B cell (primary cell): ENCODE data around the gene MORN4. TPM values are rescaled to one million over a fixed set of nuclear protein-coding genes. Genes with fewer than 3 reads are reported as not detected.

Experiments used
- ATAC-seq: fragments of 200-7000 bp; cut with Tn5 transposase; one replicate; pipeline ENCODE4 v1.10.0; 2021; ENCODE audit warnings: low read depth, mild to moderate bottlenecking, moderate number of reproducible peaks, moderate library complexity
- CTCF ChIA-PET: fragments of 350-600 bp; sonication (Branson Sonifier 250); formaldehyde crosslinking; loops from one replicate; lab custom pipeline; 2021; ENCODE audit warnings: antibody characterized with exemption, inconsistent platforms; lab: Charles Lee
- POLR2A ChIA-PET: fragments of 350-600 bp; sonication (Branson Sonifier 250); formaldehyde crosslinking; loops from one replicate; lab custom pipeline; 2021; ENCODE audit warnings: antibody characterized with exemption; lab: Charles Lee
- DNase-seq: peaks from one replicate; pipeline ENCODE4 v3.0.0; 2013
- H2AFZ ChIP-seq: 2 replicates; pipeline ENCODE4 v1.6.1; 2012; ENCODE audit warnings: mild to moderate bottlenecking, low read depth, low read length; ENCODE audit not compliant: insufficient read depth, poor library complexity, severe bottlenecking
- H3K27ac ChIP-seq, 2 donors: 1 replicate in 1 of 2; 2 replicates in 1 of 2; pipeline ENCODE4 v1.5.1; 2012 to 2013; ENCODE audit warnings: low read length in 2 of 2, mild to moderate bottlenecking in 2 of 2, moderate library complexity in 1 of 2
- H3K27me3 ChIP-seq, 4 experiments: fragments of 200-600 bp in 1 of 4; sonication (generic) in 1 of 4; replicated peaks in 1 of 4; 1 replicate in 2 of 4; 2 replicates in 2 of 4; pipeline versions ENCODE4 v1.6.1 to v1.7.0; 2013 to 2016; ENCODE audit warnings: low read length in 3 of 4, mild to moderate bottlenecking in 2 of 4, mixed read lengths in 1 of 4, moderate library complexity in 1 of 4; ENCODE audit not compliant: insufficient read depth in 4 of 4, control insufficient read depth in 3 of 4; ENCODE audit errors: control extremely low read depth in 1 of 4
- H3K36me3 ChIP-seq, 2 experiments: replicated peaks in 1 of 2; 1 replicate in 1 of 2; 2 replicates in 1 of 2; pipeline versions ENCODE4 v1.6.1 to v1.7.1; 2013; ENCODE audit warnings: low read length in 1 of 2; ENCODE audit not compliant: insufficient read depth in 2 of 2, control insufficient read depth in 1 of 2; ENCODE audit errors: control extremely low read depth in 1 of 2, extremely low read depth in 1 of 2
- H3K4me1 ChIP-seq, 2 donors: fragments of 200-600 bp in 1 of 2; sonication (generic) in 1 of 2; 1 replicate in 1 of 2; 2 replicates in 1 of 2; pipeline versions ENCODE4 v1.5.1 to v1.6.1; 2013 to 2017; ENCODE audit warnings: low read length in 2 of 2; ENCODE audit not compliant: control insufficient read depth in 2 of 2, insufficient read depth in 2 of 2
- H3K4me2 ChIP-seq: replicated peaks from 2 replicates; pipeline ENCODE3; 2012; ENCODE audit warnings: mild to moderate bottlenecking, low read depth, low read length; ENCODE audit not compliant: poor library complexity, severe bottlenecking
- H3K4me3 ChIP-seq, 5 experiments: fragments of 200-600 bp in 1 of 5; sonication (generic) in 1 of 5; 1 replicate in 3 of 5; 2 replicates in 2 of 5; pipeline versions ENCODE4 v1.5.1 to v1.7.0; 2011 to 2016; ENCODE audit warnings: low read length in 4 of 5, mild to moderate bottlenecking in 4 of 5, low read depth in 2 of 5, control low read depth in 1 of 5, moderate library complexity in 1 of 5; ENCODE audit not compliant: insufficient read depth in 1 of 5; ENCODE audit errors: control extremely low read depth in 1 of 5, extremely low read depth in 1 of 5
- H3K79me2 ChIP-seq: fragments of 200-600 bp; sonication (generic); one replicate; pipeline ENCODE4 v1.6.0; 2016; ENCODE audit warnings: low read length; ENCODE audit not compliant: control insufficient read depth, insufficient read depth
- H3K9ac ChIP-seq: fragments of 200-600 bp; sonication (generic); 2 replicates; pipeline ENCODE4 v1.6.1; 2017; ENCODE audit warnings: mild to moderate bottlenecking, low read length, moderate library complexity
- H3K9me3 ChIP-seq, 3 donors: one replicate each; pipeline versions ENCODE4 v1.6.1 to v1.7.1; 2013; ENCODE audit warnings: low read length in 2 of 3; ENCODE audit not compliant: control insufficient read depth in 2 of 3, insufficient read depth in 1 of 3; ENCODE audit errors: control extremely low read depth in 1 of 3
- H4K20me1 ChIP-seq: 2 replicates; pipeline ENCODE4 v1.6.0; 2012; ENCODE audit warnings: mild to moderate bottlenecking, low read length; ENCODE audit not compliant: insufficient read depth, control insufficient read depth, poor library complexity, severe bottlenecking
- H3K27ac Mint-ChIP-seq: one replicate; pipeline ENCODE4 v1.8.0; 2021; ENCODE audit warnings: mixed read lengths
- H3K27me3 Mint-ChIP-seq: one replicate; pipeline ENCODE4 v1.8.0; 2021; ENCODE audit warnings: mixed read lengths
- H3K4me1 Mint-ChIP-seq: one replicate; pipeline ENCODE4 v1.8.0; 2021; ENCODE audit warnings: mixed read lengths
- H3K4me3 Mint-ChIP-seq: one replicate; pipeline ENCODE4 v1.8.0; 2021; ENCODE audit warnings: mixed read lengths
- H3K9me3 Mint-ChIP-seq: one replicate; pipeline ENCODE4 v1.8.0; 2022; ENCODE audit warnings: mixed read lengths; ENCODE audit not compliant: insufficient read depth
- EZH2 ChIP-seq: IDR thresholded peaks from 2 replicates; pipeline ENCODE4 v1.6.1; 2012; ENCODE audit warnings: borderline replicate concordance, low read depth, mild to moderate bottlenecking, moderate library complexity, low read length; ENCODE audit not compliant: insufficient read depth, poor library complexity, severe bottlenecking
- WGBS: methylation state at CpG from one replicate; pipeline ENCODE4 v1.1.5; 2013; ENCODE audit warnings: missing lambda C conversion rate; ENCODE audit not compliant: insufficient coverage; 5-methylcytosine and 5-hydroxymethylcytosine counted together
- intact Hi-C: fragments of 100-400 bp; cut with micrococcal nuclease; formaldehyde crosslinking; loops from one replicate; pipeline ENCODE4 v1.10.0; 2022
- polyA minus RNA-seq: library from RNA; depleted of rRNA, polyadenylated mRNA; stranded (reverse); fragments of >200 nt; gene quantifications from 2 replicates; pipeline ENCODE4 v1.2.3, GENCODE V29; 2012
- polyA plus RNA-seq: library from polyadenylated mRNA; depleted of rRNA; stranded (reverse); fragments of >200 nt; gene quantifications from 2 replicates; pipeline ENCODE4 v1.2.3, GENCODE V29; 2012
- total RNA-seq, 2 donors: library from RNA; stranded (reverse); fragments of 120-200 nt in 1 of 2; gene quantifications; 1 replicate in 1 of 2; 2 replicates in 1 of 2; pipeline versions ENCODE4 v1.2.3 to v1.2.4, GENCODE V29; 2013 to 2022
- TF ChIP-seq, protein P1 (sequence below): fragments of 200-600 bp; IDR thresholded peaks from one replicate; pipeline ENCODE4 v1.8.0; 2022; ENCODE audit warnings: antibody characterized with exemption, mild to moderate bottlenecking

The MORN4 gene
- 2.8 TPM in 2 replicates for total RNA-seq
- 0.33 TPM for total RNA-seq (2013)
- 1.5 TPM in 2 replicates for polyA plus RNA-seq
- 0.29 and 0.51 TPM in 2 replicates for polyA minus RNA-seq

DNA sequence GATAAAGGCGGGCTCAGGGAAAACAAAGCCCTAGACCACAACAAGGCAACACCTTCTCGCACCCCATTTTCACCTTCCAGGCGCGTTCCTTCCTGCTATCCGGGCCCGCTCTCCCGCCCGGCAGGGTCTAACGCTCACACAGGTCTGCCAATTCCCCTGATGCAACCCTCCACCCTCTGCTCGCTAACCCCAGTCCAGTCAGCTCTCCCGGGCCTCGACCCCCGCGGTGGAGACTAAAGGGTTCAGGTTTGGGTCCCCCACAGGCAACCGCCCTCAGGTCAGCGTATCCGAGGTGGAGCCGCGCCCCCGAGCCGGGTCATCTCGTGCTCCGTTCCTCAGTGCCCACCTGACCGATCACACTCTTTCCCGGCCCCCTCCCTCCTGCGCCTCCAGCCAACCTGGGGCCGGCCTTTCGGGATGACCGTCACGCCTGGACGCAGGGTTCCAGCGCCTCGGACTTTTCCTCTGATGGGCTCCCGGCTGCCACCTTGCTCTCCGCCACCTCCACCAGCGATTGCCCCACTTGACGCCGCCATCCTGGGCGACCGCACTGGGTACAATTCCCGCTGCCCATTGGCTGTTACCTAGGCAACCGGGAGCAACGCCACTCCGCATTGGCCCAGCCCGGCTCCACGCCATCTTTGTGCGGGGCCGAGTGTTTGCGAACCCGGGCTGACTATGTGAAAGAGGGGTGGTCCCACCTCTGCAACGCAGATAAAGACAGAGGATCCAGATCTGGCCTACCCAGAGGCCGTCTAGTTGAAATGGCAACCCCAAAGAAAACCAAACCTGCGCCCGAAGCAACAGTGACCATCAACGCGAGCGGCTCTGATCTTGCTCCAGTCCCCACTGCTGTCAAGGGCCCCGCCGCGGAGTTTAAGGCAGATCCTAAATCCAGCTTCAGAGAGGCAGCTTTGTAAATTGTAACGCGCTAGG lies at the start of gene MORN4:
Gene MORN4 (minus strand): TSS at position 552 of the 936 bp plus-strand sequence. CDS start 13,847 bp downstream, outside the sequence.
- Histone ChIP-seq H3K4me1 (peaks cover 0 to 11% of the 10 kb centered on the region in 2 donors), H3K36me3 (no peaks in the 10 kb centered on the region), H3K4me2 (peak within 1 kb of the TSS; percentile 96), H3K27ac (peak within 1 kb of the TSS in 1 of 2 donors; percentile 11), H4K20me1 (no peaks in the 10 kb centered on the region), H3K9ac (peak within 1 kb of the TSS; percentile 78), H3K4me3 (peak within 1 kb of the TSS; percentile 34 to 87 (median 63)), H2AFZ (peak within 1 kb of the TSS; percentile 100), H3K9me3 (no peaks in the 10 kb centered on the region), H3K79me2 (no peaks in the 10 kb centered on the region), H3K27me3 (peaks cover 0 to 6% (median 0%) of the 10 kb centered on the region in 4 experiments)
- POLR2A ChIA-PET = no interaction called here
- Mint-ChIP-seq H3K27ac (peak within 1 kb of the TSS; percentile 76), H3K27me3 (no peaks in the 10 kb centered on the region), H3K9me3 (no peaks in the 10 kb centered on the region), H3K4me3 (peak within 1 kb of the TSS; percentile 94), H3K4me1 (peaks cover 13% of the 10 kb centered on the region)
- intact Hi-C loops = loop anchor here (1.0 to 2.0 kb wide), 5 partner anchors 8 to 188 kb away; partner anchors contain the start of genes AVPI1, MMS19, UBTD1 and ZFYVE27
- TF ChIP-seq, protein P1, sequence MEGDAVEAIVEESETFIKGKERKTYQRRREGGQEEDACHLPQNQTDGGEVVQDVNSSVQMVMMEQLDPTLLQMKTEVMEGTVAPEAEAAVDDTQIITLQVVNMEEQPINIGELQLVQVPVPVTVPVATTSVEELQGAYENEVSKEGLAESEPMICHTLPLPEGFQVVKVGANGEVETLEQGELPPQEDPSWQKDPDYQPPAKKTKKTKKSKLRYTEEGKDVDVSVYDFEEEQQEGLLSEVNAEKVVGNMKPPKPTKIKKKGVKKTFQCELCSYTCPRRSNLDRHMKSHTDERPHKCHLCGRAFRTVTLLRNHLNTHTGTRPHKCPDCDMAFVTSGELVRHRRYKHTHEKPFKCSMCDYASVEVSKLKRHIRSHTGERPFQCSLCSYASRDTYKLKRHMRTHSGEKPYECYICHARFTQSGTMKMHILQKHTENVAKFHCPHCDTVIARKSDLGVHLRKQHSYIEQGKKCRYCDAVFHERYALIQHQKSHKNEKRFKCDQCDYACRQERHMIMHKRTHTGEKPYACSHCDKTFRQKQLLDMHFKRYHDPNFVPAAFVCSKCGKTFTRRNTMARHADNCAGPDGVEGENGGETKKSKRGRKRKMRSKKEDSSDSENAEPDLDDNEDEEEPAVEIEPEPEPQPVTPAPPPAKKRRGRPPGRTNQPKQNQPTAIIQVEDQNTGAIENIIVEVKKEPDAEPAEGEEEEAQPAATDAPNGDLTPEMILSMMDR = no peak
- TF ChIP-seq EZH2 = no peak
- DNase-seq (peak; percentile 93), ATAC-seq (peak; percentile 99)
- CTCF ChIA-PET = no interaction called here
- 6% methylated on average over 62 of the region's 62 CpGs for WGBS

DNA sequence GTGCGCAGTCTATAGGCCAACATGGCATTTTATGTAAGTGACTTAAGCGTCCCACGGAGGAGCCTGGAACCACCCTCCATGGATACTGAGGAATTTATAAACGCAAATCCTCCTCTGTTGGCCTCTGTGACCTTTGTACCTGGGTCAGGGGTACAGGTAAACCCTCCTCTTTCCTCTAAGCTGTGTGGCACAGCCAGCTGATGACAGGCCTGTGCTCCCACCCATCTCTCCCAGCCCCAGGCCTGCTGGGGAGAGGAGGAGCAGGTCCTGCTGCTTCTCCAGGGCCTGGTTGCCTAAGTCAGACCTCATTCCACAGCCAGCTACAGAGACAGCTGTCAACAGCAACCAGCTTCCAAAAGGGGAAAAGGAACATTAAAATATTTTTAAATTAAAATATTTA lies 48.7 kb upstream of the MORN4 start:
- H3K4me3 ChIP-seq = no peak overlapping the region
- DNase-seq (no peak), ATAC-seq (no peak)
- no peaks in the 10 kb centered on the region for H3K9me3 Mint-ChIP-seq
- H4K20me1 ChIP-seq = no peaks in the 10 kb centered on the region
- no peak overlapping the region for H3K9ac ChIP-seq
- H3K79me2 ChIP-seq = no peaks in the 10 kb centered on the region
- H3K27ac ChIP-seq = no peak overlapping the region
- intact Hi-C loops = no loop called here
- H3K9me3 ChIP-seq = no peaks in the 10 kb centered on the region
- no peaks in the 10 kb centered on the region for H3K36me3 ChIP-seq
- no peaks in the 10 kb centered on the region for H3K27me3 Mint-ChIP-seq
- H2AFZ ChIP-seq = no peak overlapping the region
- TF ChIP-seq, protein P1 = no peak
- no peak for TF ChIP-seq EZH2
- no peak overlapping the region for H3K4me3 Mint-ChIP-seq
- no peak overlapping the region for H3K4me2 ChIP-seq
- ChIA-PET CTCF (interaction anchor here (1.6 to 12.0 kb wide), 3 partner anchors 20 to 221 kb away, joined by 4 to 267 read pairs (median 13); partner anchors contain the start of gene ZFYVE27), POLR2A (no interaction called here)
- peaks cover 5 to 15% of the 10 kb centered on the region in 2 donors for H3K4me1 ChIP-seq
- H3K27ac Mint-ChIP-seq = no peak overlapping the region
- H3K4me1 Mint-ChIP-seq = peaks cover 15% of the 10 kb centered on the region
- H3K27me3 ChIP-seq = no peaks in the 10 kb centered on the region
- WGBS = 100% methylated on average over 3 of the region's 4 CpGs
